Measurements from ENCODE around the gene LRFN3. TPM values are rescaled to one million over a fixed set of nuclear protein-coding genes. Genes with fewer than 3 reads are reported as not detected.

The LRFN3 gene
- total and polyA plus RNA-seq, 2 donors (not counting 1 experiment from before 2014, with no cell fraction given) = 0.79 to 1.6 TPM

DNA sequence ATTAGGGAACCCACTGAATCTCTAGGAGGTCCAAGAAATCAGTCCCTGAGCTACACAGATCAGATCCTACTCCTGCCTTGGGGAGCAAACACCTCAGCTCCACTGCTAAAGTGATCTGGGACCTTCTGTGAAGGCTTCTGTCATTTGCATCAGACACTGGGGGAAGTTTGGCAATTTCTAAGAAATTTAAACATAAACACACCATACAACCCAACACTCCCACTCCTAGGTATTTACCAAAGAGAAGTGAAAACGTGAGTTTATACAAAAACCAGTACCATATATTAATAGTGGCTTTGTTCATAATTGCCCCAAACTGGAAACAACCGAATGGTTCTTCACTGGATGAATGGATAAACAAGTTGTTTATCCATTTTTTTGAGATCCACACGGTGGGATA is 20.7 kb upstream of the LRFN3 start:
- Histone ChIP-seq H2AFZ (ENCODE audit: insufficient read depth, low read depth, low read length, poor library complexity, severe bottlenecking) (no peak overlapping the region), H3K27me3 (replicated peaks in 1 of 4; ENCODE audit: control extremely low read depth in 1 of 4, control insufficient read depth in 3 of 4, insufficient read depth in 4 of 4, low read length in 3 of 4) (no peaks in the 10 kb centered on the region), H3K9ac (ENCODE audit: low read length) (no peak overlapping the region), H3K79me2 (ENCODE audit: control insufficient read depth, insufficient read depth, low read length) (no peaks in the 10 kb centered on the region), H3K9me3 (ENCODE audit: control extremely low read depth in 1 of 3, control insufficient read depth in 2 of 3, insufficient read depth in 1 of 3, low read length in 2 of 3) (no peaks in the 10 kb centered on the region), H3K4me1 (ENCODE audit: control insufficient read depth in 2 of 2, insufficient read depth in 2 of 2, low read length in 2 of 2) (peaks cover 13 to 32% of the 10 kb centered on the region in 2 donors), H3K27ac (ENCODE audit: low read length in 2 of 2) (no peak overlapping the region), H3K4me3 (ENCODE audit: control extremely low read depth in 1 of 5, extremely low read depth in 1 of 5, insufficient read depth in 1 of 5, low read depth in 2 of 5, low read length in 4 of 5) (no peak overlapping the region), H3K36me3 (replicated peaks in 1 of 2; ENCODE audit: control extremely low read depth in 1 of 2, control insufficient read depth in 1 of 2, extremely low read depth in 1 of 2, insufficient read depth in 2 of 2, low read length in 1 of 2) (no peaks in the 10 kb centered on the region), H3K4me2 (replicated peaks; ENCODE audit: low read depth, low read length, poor library complexity, severe bottlenecking) (no peak overlapping the region), H4K20me1 (ENCODE audit: control insufficient read depth, insufficient read depth, low read length, poor library complexity, severe bottlenecking) (no peaks in the 10 kb centered on the region)
- ChIA-PET CTCF (interaction anchor here (0.5 to 1.2 kb wide), 2 partner anchors 10 to 684 kb away, joined by 3 to 4 read pairs; no protein-coding TSS in a partner anchor), POLR2A (no interaction called here)
- TF ChIP-seq, protein P1, sequence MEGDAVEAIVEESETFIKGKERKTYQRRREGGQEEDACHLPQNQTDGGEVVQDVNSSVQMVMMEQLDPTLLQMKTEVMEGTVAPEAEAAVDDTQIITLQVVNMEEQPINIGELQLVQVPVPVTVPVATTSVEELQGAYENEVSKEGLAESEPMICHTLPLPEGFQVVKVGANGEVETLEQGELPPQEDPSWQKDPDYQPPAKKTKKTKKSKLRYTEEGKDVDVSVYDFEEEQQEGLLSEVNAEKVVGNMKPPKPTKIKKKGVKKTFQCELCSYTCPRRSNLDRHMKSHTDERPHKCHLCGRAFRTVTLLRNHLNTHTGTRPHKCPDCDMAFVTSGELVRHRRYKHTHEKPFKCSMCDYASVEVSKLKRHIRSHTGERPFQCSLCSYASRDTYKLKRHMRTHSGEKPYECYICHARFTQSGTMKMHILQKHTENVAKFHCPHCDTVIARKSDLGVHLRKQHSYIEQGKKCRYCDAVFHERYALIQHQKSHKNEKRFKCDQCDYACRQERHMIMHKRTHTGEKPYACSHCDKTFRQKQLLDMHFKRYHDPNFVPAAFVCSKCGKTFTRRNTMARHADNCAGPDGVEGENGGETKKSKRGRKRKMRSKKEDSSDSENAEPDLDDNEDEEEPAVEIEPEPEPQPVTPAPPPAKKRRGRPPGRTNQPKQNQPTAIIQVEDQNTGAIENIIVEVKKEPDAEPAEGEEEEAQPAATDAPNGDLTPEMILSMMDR (IDR thresholded peaks at IDR 0.05) = no peak
- no peak for TF ChIP-seq EZH2 (IDR thresholded peaks at IDR 0.05; ENCODE audit: borderline replicate concordance, insufficient read depth, low read depth, low read length, poor library complexity, severe bottlenecking)
- no peak overlapping the region for H3K27ac Mint-ChIP-seq
- H3K4me1 Mint-ChIP-seq = peaks cover 23% of the 10 kb centered on the region
- H3K27me3 Mint-ChIP-seq = no peaks in the 10 kb centered on the region
- no peak for DNase-seq
- no CpG with 5 or more reads among the region's 3 CpGs for WGBS (ENCODE audit: insufficient coverage)
- intact Hi-C loops (cut with micrococcal nuclease) = no loop called here
- no peak for ATAC-seq (ENCODE audit: low read depth)
- no peak overlapping the region for H3K4me3 Mint-ChIP-seq
- H3K9me3 Mint-ChIP-seq (ENCODE audit: insufficient read depth) = no peaks in the 10 kb centered on the region

DNA sequence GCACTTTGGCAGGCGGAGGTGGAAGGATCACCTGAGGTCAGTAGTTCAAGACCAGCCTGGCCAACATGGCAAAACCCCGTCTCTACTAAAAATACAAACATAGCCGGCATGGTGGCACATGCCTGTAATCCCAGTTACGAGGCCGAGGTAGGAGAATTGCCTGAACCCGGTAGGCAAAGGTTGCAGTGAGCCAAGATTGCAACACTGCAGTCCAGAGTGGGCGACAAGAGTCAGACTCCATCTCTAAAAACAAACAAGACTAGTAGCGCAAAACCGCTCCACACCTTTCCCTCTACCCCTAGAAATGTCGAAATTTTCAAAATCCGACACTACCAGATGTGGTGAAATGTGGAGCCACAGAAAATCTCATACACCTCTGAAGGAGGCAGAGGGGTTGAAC is 16.9 kb upstream of the LRFN3 start:
- H3K4me1 ChIP-seq (ENCODE audit: control insufficient read depth in 2 of 2, insufficient read depth in 2 of 2, low read length in 2 of 2) = peaks cover 0 to 3% of the 10 kb centered on the region in 2 donors
- H3K27ac ChIP-seq (ENCODE audit: low read length in 2 of 2) = no peak overlapping the region
- ChIA-PET POLR2A (no interaction called here), CTCF (no interaction called here)
- no peak for ATAC-seq (ENCODE audit: low read depth)
- H3K36me3 ChIP-seq (replicated peaks in 1 of 2; ENCODE audit: control extremely low read depth in 1 of 2, control insufficient read depth in 1 of 2, extremely low read depth in 1 of 2, insufficient read depth in 2 of 2, low read length in 1 of 2) = no peaks in the 10 kb centered on the region
- no peaks in the 10 kb centered on the region for H3K79me2 ChIP-seq (ENCODE audit: control insufficient read depth, insufficient read depth, low read length)
- H3K27me3 Mint-ChIP-seq = no peaks in the 10 kb centered on the region
- H3K27ac Mint-ChIP-seq = no peak overlapping the region
- H3K4me3 ChIP-seq (ENCODE audit: control extremely low read depth in 1 of 5, extremely low read depth in 1 of 5, insufficient read depth in 1 of 5, low read depth in 2 of 5, low read length in 4 of 5) = no peak overlapping the region
- H2AFZ ChIP-seq (ENCODE audit: insufficient read depth, low read depth, low read length, poor library complexity, severe bottlenecking) = no peak overlapping the region
- H3K9me3 Mint-ChIP-seq (ENCODE audit: insufficient read depth) = no peaks in the 10 kb centered on the region
- WGBS (ENCODE audit: insufficient coverage) = 99% methylated on average over 7 of the region's 11 CpGs
- H3K9me3 ChIP-seq (ENCODE audit: control extremely low read depth in 1 of 3, control insufficient read depth in 2 of 3, insufficient read depth in 1 of 3, low read length in 2 of 3) = no peaks in the 10 kb centered on the region
- H3K9ac ChIP-seq (ENCODE audit: low read length) = no peak overlapping the region
- DNase-seq = no peak
- no peaks in the 10 kb centered on the region for H4K20me1 ChIP-seq (ENCODE audit: control insufficient read depth, insufficient read depth, low read length, poor library complexity, severe bottlenecking)
- no peak overlapping the region for H3K4me3 Mint-ChIP-seq
- no peak overlapping the region for H3K4me2 ChIP-seq (replicated peaks; ENCODE audit: low read depth, low read length, poor library complexity, severe bottlenecking)
- intact Hi-C loops (cut with micrococcal nuclease) = no loop called here
- TF ChIP-seq, protein P1 (IDR thresholded peaks at IDR 0.05) = no peak
- no peak for TF ChIP-seq EZH2 (IDR thresholded peaks at IDR 0.05; ENCODE audit: borderline replicate concordance, insufficient read depth, low read depth, low read length, poor library complexity, severe bottlenecking)
- H3K4me1 Mint-ChIP-seq = peaks cover 10% of the 10 kb centered on the region
- no peaks in the 10 kb centered on the region for H3K27me3 ChIP-seq (replicated peaks in 1 of 4; ENCODE audit: control extremely low read depth in 1 of 4, control insufficient read depth in 3 of 4, insufficient read depth in 4 of 4, low read length in 3 of 4)
